Sigmoid colon (tissue), 7 donors: Measurements from ENCODE around the gene CACNA1D. TPM values are rescaled to one million over a fixed set of nuclear protein-coding genes. Genes with fewer than 3 reads are reported as not detected.

ENCODE experiments used
- DNase-seq: peaks from one replicate; pipeline ENCODE4 v3.0.0-alpha.2; 2019
- H3K27ac ChIP-seq, 4 donors: fragments of 200-600 bp; sonication (generic); one replicate each; pipeline ENCODE4 v1.5.1; 2016 to 2019; ENCODE audit warnings: mild to moderate bottlenecking in 1 of 4
- H3K27me3 ChIP-seq, 3 donors: fragments of 200-600 bp; sonication (generic); one replicate each; pipeline ENCODE4 v1.5.1; 2019; ENCODE audit warnings: mild to moderate bottlenecking in 1 of 3
- H3K36me3 ChIP-seq, 4 donors: fragments of 200-600 bp; sonication (generic); one replicate each; pipeline ENCODE4 v1.5.1; 2016 to 2019
- H3K4me1 ChIP-seq, 4 donors: fragments of 200-600 bp; sonication (generic); one replicate each; pipeline ENCODE4 v1.5.1; 2017 to 2019
- H3K4me3 ChIP-seq, 4 donors: fragments of 200-600 bp; sonication (generic); one replicate each; pipeline ENCODE4 v1.5.1; 2017 to 2019; ENCODE audit warnings: mild to moderate bottlenecking in 2 of 4, moderate library complexity in 1 of 4
- H3K9me3 ChIP-seq, 4 donors: fragments of 200-600 bp in 3 of 4; sonication (generic) in 3 of 4; one replicate each; pipeline versions ENCODE4 v1.5.1 to v1.6.1; 2013 to 2019
- CTCF ChIP-seq, 4 experiments: fragments of 450-650 bp in 3 of 4; fragments of 200-600 bp in 1 of 4; IDR thresholded peaks; one replicate each; pipeline ENCODE4 v1.5.1; 2016 to 2019; ENCODE audit warnings: antibody characterized with exemption in 4 of 4, mild to moderate bottlenecking in 3 of 4, moderate library complexity in 2 of 4
- EP300 ChIP-seq, 4 donors: sonication (generic); formaldehyde crosslinking; IDR thresholded peaks; one replicate each; pipeline ENCODE4 v1.6.1; 2017; ENCODE audit warnings: antibody characterized with exemption in 4 of 4
- POLR2A ChIP-seq, 2 donors: fragments of 450-650 bp; IDR thresholded peaks; one replicate each; pipeline ENCODE4 v1.6.1; 2016; ENCODE audit warnings: antibody characterized with exemption in 2 of 2, mild to moderate bottlenecking in 2 of 2, moderate library complexity in 2 of 2
- POLR2AphosphoS5 ChIP-seq, 4 donors: sonication (generic); formaldehyde crosslinking; IDR thresholded peaks; one replicate each; pipeline ENCODE4 v1.6.1; 2017; ENCODE audit warnings: antibody characterized with exemption in 4 of 4
- whole genome bisulfite sequencing, 2 donors: extraction: QIAGEN DNeasy Blood & Tissue Kit; methylation state at CpG; one replicate each; pipeline ENCODE4 v1.1.7; 2013; 5-methylcytosine and 5-hydroxymethylcytosine counted together
- intact Hi-C: fragments of 100-400 bp; cut with DNase I; formaldehyde crosslinking; loops from one replicate; pipeline ENCODE4 v1.15.1; 2023
- polyA plus RNA-seq, 3 donors: library from polyadenylated mRNA; stranded (reverse); fragments of 200-250 nt; gene quantifications; one replicate each; pipeline ENCODE4 v1.2.3, GENCODE V29; 2013
- total RNA-seq, 4 donors: library from RNA; depleted of rRNA; stranded (reverse); fragments of >200 nt; gene quantifications; one replicate each; pipeline ENCODE4 v1.1.0, GENCODE V29; 2016
- donor health status: healthy with polysubstance abuse.
- donor health status: Bipolar disorder and iron deficiency.
- donor health status: healthy.

Gene CACNA1D
- total and polyA plus RNA-seq, 7 donors: 1.2 to 9.7 (median 4.8) TPM

GRCh38 chr3:53802256-53802880 is 308.0 kb downstream of the CACNA1D start:
- 92 to 94% methylated on average over 8 of the region's 8 CpGs for WGBS, 2 donors
- peaks cover 0 to 18% (median 0%) of the 10 kb centered on the region in 4 donors for H3K4me1 ChIP-seq
- no peaks in the 10 kb centered on the region for H3K36me3 ChIP-seq
- no peak overlapping the region for H3K27ac ChIP-seq
- no peak for TF ChIP-seq CTCF (IDR thresholded peaks at IDR 0.05)
- TF ChIP-seq POLR2AphosphoS5 (IDR thresholded peaks at IDR 0.05): no peak
- TF ChIP-seq POLR2A (IDR thresholded peaks at IDR 0.05): no peak
- TF ChIP-seq EP300 (IDR thresholded peaks at IDR 0.05): no peak
- no peaks in the 10 kb centered on the region for H3K27me3 ChIP-seq
- no peak overlapping the region for H3K4me3 ChIP-seq
- H3K9me3 ChIP-seq: no peaks in the 10 kb centered on the region
- peak; percentile 56 for DNase-seq
- intact Hi-C loops: no loop called here

- Histone ChIP-seq H3K27ac (no peak overlapping the region), H3K9me3 (no peaks in the 10 kb centered on the region), H3K36me3 (no peaks in the 10 kb centered on the region), H3K27me3 (no peaks in the 10 kb centered on the region), H3K4me3 (no peak overlapping the region), H3K4me1 (peaks cover 0 to 18% (median 0%) of the 10 kb centered on the region in 4 donors)
- WGBS, 2 donors: 94 to 95% methylated on average over 18 of the region's 18 CpGs
- TF ChIP-seq CTCF (IDR thresholded peaks at IDR 0.05): no peak
- TF ChIP-seq EP300 (IDR thresholded peaks at IDR 0.05): no peak
- no peak for TF ChIP-seq POLR2A (IDR thresholded peaks at IDR 0.05)
- intact Hi-C loops: no loop called here
- peak; percentile 50 for DNase-seq
Measured at GRCh38 chr3:53803124-53803815, 308.9 kb downstream of the CACNA1D start.

GRCh38 chr3:53803816-53804695 is 309.6 kb downstream of the CACNA1D start:
- peak; percentile 34 for DNase-seq
- WGBS, 2 donors: 85% methylated on average over 20 of the region's 20 CpGs
- Histone ChIP-seq H3K27me3 (no peaks in the 10 kb centered on the region), H3K36me3 (no peaks in the 10 kb centered on the region), H3K4me3 (no peak overlapping the region), H3K9me3 (no peaks in the 10 kb centered on the region), H3K4me1 (peaks cover 0 to 18% (median 0%) of the 10 kb centered on the region in 4 donors), H3K27ac (no peak overlapping the region)
- intact Hi-C loops: no loop called here
- TF ChIP-seq CTCF (IDR thresholded peaks at IDR 0.05) (no peak), EP300 (IDR thresholded peaks at IDR 0.05) (no peak)

- Histone ChIP-seq H3K27me3 (no peaks in the 10 kb centered on the region), H3K4me1 (peaks cover 0 to 18% (median 0%) of the 10 kb centered on the region in 4 donors), H3K27ac (no peak overlapping the region), H3K9me3 (no peaks in the 10 kb centered on the region), H3K4me3 (no peak overlapping the region), H3K36me3 (no peaks in the 10 kb centered on the region)
- TF ChIP-seq CTCF (IDR thresholded peaks at IDR 0.05): no peak
- no peak for TF ChIP-seq EP300 (IDR thresholded peaks at IDR 0.05)
- TF ChIP-seq POLR2A (IDR thresholded peaks at IDR 0.05): no peak
- no peak for TF ChIP-seq POLR2AphosphoS5 (IDR thresholded peaks at IDR 0.05)
- 80 to 85% methylated on average over 14 of the region's 14 CpGs for WGBS, 2 donors
- intact Hi-C loops: no loop called here
- peak; percentile 40 for DNase-seq
Measured at GRCh38 chr3:53804697-53805462, 310.5 kb downstream of the CACNA1D start.
